Dendritic cell treated with granulocyte-macrophage colony-stimulating factor and Interleukin-4, amounts not matched to agents 40 ng/mL and 50 ng/mL, for 4 days (primary cell): Measurements from ENCODE around the gene RPP25L.
"Not testable (repeated sequence)": the region's sequence is repeated elsewhere in the genome, so short reads cannot be mapped to it uniquely, and the experiment has no call there.

Experiments used
- H3K27ac Mint-ChIP-seq: one replicate; pipeline ENCODE4 v1.8.0; 2022; ENCODE audit warnings: mild to moderate bottlenecking, mixed read lengths
- H3K27me3 Mint-ChIP-seq: one replicate; pipeline ENCODE4 v1.8.0; 2022; ENCODE audit warnings: mild to moderate bottlenecking, mixed read lengths
- H3K36me3 Mint-ChIP-seq: one replicate; pipeline ENCODE4 v1.8.0; 2022; ENCODE audit warnings: low read depth, mixed read lengths
- H3K4me1 Mint-ChIP-seq: one replicate; pipeline ENCODE4 v1.8.0; 2022; ENCODE audit warnings: low read depth, mixed read lengths
- H3K4me3 Mint-ChIP-seq: one replicate; pipeline ENCODE4 v1.8.0; 2022; ENCODE audit warnings: mild to moderate bottlenecking, moderate library complexity, mixed read lengths
- H3K9me3 Mint-ChIP-seq: one replicate; pipeline ENCODE4 v1.8.0; 2022; ENCODE audit warnings: mixed read lengths
- intact Hi-C: fragments of 100-400 bp; cut with micrococcal nuclease; formaldehyde crosslinking; loops from one replicate; pipeline ENCODE4 v1.15.0; 2022

The RPP25L gene

DNA sequence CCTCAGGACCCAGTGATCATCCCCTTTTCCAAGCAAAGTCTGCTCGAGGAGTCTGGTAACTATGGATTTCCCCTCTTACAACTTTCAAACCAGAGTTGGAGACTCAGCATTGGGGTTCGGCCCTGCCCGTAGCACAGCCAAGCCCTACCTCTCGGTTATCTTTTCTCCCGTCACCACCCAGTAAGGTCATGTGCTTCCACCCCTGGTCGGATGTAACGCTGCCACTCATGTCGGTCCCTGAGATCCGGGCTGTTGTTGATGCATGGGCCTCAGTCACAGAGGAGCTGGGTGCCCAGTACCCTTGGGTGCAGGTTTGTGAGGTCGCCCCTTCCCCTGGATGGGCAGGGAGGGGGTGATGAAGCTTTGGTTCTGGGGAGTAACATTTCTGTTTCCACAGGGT is 35.8 kb upstream of the RPP25L start:
- peaks cover 38% of the 10 kb centered on the region for H3K4me1 Mint-ChIP-seq
- H3K9me3 Mint-ChIP-seq = no peaks in the 10 kb centered on the region
- intact Hi-C loops = loop anchor here (1.0 kb wide), 1 partner anchor 17 kb away; no protein-coding TSS in a partner anchor

DNA sequence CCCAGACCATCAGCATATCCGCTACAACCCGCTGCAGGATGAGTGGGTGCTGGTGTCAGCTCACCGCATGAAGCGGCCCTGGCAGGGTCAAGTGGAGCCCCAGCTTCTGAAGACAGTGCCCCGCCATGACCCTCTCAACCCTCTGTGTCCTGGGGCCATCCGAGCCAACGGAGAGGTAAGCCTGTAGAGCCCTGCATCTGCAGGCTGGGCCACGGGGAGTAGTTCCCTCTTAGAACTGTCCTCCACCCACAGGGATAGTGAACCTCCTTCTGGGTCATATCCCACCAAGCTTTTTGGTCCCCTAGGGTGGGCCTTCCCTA is 35.1 kb upstream of the RPP25L start:
- Mint-ChIP-seq H3K27me3 (no peaks in the 10 kb centered on the region), H3K27ac (peak overlapping the region; percentile 87), H3K9me3 (no peaks in the 10 kb centered on the region), H3K4me3 (peak overlapping the region; percentile 83), H3K36me3 (peaks cover 42% of the 10 kb centered on the region), H3K4me1 (peaks cover 32% of the 10 kb centered on the region)
- intact Hi-C loops = loop anchor here (1.0 kb wide), 1 partner anchor 17 kb away; no protein-coding TSS in a partner anchor

More for the DNA sequence above, 35.8 kb upstream of the RPP25L start:
- Mint-ChIP-seq H3K4me3 (peak overlapping the region; percentile 83), H3K36me3 (peaks cover 42% of the 10 kb centered on the region), H3K27ac (peak overlapping the region; percentile 87), H3K27me3 (peaks cover 3% of the 10 kb centered on the region)

DNA sequence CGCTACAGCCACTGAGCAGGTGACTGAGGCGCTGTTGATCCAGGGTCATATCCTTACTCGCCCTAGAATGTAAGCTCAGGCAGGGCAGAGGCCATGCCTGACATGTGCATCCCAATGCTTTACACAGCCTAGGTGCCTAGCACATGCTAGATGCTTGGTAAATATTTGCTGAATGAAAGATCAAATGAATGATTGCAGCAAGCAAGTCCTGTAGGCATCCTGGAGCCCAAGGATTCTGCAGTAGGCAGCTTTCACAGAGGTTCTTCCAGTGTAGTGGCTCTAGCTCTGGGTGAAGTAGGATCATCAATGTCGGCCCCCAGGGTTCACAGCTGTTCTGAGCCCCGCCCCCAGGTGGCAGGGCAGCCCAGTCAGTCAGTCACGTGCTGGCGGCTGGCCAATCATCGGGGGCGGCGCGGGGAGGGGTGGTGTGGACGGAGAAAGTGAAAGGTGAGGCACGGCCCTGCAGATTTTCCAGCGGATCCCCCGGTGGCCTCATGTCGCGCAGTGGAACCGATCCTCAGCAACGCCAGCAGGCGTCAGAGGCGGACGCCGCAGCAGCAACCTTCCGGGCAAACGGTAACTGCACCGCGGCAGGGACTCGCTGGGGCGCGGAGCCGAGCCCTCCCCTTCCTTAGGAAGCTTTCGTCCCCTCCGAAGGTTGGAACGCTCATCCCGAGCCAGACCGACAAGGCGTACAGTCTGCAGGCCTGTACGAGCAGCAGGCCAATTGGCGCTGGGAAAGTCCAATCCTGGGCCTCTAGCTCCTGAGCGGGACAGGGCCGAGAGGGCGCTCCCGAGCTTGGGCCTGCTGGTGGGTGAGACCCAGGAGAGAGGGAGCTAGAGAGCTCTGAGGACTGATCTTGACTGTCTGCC is 34.5 kb upstream of the RPP25L start, which contains the start of gene GALT:
Gene GALT (plus strand): TSS at position 465 of the 873 bp plus-strand sequence. CDS start 30 bp downstream, at position 495.
- Mint-ChIP-seq H3K9me3 (no peaks in the 10 kb centered on the region), H3K36me3 (peaks cover 42% of the 10 kb centered on the region), H3K27ac (peak within 1 kb of the TSS; percentile 87), H3K4me1 (peaks cover 28% of the 10 kb centered on the region), H3K4me3 (peak within 1 kb of the TSS; percentile 83), H3K27me3 (no peaks in the 10 kb centered on the region)
- intact Hi-C loops = loop anchor here (1.0 kb wide), 1 partner anchor 18 kb away; no protein-coding TSS in a partner anchor

DNA sequence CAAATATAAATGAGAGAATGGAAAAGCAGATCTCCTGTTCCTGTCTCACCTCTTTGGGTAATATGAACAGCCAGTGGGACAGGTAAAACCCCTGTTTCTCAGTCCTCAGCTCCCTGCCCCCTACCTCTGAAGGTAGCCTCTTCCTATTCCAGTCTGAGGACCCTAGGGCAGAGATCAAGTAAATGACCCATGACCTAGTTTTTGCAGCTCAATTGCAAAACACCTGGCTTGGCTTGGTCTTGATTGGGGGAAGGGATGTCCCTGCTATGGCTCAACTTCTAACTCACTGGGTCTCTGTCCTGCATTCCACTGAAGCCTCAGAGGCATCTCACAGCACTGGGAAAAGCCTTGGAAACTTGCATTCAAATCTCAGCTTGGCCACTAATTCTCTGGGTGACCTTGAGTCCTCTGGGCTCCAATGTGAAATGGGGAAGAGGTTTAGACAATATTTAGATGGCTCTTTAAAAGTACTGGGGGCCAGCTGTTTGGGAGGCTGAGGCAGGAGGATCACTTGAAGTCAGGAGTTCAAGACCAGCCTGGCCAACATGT is 32.9 kb upstream of the RPP25L start:
- intact Hi-C loops = no loop called here

DNA sequence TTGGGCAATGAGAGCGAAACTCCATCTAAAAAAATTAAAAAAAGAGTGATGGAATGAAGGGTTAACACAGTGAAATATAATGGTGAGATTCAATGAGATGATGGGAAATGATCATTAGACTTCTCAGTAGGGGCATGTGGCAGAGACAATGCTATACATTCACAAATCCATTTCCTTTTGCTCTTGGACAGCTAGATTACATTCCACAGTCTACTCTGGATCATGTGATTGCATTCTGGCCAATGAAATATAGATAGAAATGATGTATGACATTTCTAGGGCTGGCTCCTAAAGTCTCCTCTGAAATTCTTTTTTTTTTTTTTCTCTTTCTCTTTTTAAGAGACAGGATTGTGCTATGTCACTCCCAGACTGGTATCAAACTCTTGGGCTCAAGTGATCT is 30.8 kb upstream of the RPP25L start:
- Mint-ChIP-seq H3K27me3 (no peaks in the 10 kb centered on the region), H3K36me3 (peaks cover 9% of the 10 kb centered on the region), H3K4me3 (no peak overlapping the region), H3K27ac (no peak overlapping the region), H3K9me3 (no peaks in the 10 kb centered on the region), H3K4me1 (peaks cover 32% of the 10 kb centered on the region)
- intact Hi-C loops = no loop called here

More for the DNA sequence above, 32.9 kb upstream of the RPP25L start:
- no peaks in the 10 kb centered on the region for H3K9me3 Mint-ChIP-seq
- H3K27ac Mint-ChIP-seq = no peak overlapping the region
- H3K36me3 Mint-ChIP-seq = peaks cover 31% of the 10 kb centered on the region
- no peaks in the 10 kb centered on the region for H3K27me3 Mint-ChIP-seq
- no peak overlapping the region for H3K4me3 Mint-ChIP-seq
- H3K4me1 Mint-ChIP-seq = peaks cover 32% of the 10 kb centered on the region

DNA sequence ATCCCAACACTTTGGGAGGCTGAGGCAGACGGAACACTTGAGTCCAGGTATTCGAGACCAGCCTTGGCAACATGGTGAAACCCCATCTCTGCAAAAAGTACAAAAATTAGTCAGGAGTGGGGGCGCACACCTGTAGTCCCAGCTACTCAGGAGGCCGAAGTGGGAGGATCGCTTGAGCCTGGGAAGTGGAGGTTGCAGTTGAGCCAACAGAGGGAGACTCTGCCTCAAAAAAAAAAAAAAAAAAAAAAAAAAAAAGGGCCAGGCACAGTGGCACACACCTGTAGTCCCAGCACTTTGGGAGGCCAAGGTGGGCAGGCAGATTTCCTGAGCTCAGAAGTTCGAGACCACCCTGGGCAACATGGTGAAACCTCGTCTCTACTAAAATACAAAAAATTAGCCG is 27.4 kb upstream of the RPP25L start:
- H3K4me3 Mint-ChIP-seq = not testable (repeated sequence)

DNA sequence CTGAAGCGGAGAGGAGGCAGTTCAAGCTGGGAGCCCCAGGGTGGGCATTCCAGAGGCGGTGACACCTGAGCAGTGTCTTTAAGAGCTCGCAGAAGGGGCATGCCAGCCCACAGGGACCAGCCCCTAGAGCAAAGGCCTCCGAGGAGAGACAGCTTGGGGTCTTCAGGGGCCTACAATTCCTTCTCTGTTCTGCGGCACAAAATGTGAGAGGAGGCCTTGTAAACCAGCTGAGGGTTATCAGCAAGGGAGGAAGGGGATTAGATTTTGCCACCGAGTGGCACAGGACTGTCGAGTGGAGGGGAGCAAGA is 26.2 kb upstream of the RPP25L start:
- intact Hi-C loops = no loop called here
- H3K27ac Mint-ChIP-seq = peak overlapping the region; percentile 98

More for the DNA sequence above, 27.4 kb upstream of the RPP25L start:
- intact Hi-C loops, H3K27me3 Mint-ChIP-seq, H3K9me3 Mint-ChIP-seq, H3K27ac Mint-ChIP-seq: not testable (repeated sequence)
- H3K4me1 Mint-ChIP-seq = peaks cover 39% of the 10 kb centered on the region
- H3K36me3 Mint-ChIP-seq = peaks cover 15% of the 10 kb centered on the region

DNA sequence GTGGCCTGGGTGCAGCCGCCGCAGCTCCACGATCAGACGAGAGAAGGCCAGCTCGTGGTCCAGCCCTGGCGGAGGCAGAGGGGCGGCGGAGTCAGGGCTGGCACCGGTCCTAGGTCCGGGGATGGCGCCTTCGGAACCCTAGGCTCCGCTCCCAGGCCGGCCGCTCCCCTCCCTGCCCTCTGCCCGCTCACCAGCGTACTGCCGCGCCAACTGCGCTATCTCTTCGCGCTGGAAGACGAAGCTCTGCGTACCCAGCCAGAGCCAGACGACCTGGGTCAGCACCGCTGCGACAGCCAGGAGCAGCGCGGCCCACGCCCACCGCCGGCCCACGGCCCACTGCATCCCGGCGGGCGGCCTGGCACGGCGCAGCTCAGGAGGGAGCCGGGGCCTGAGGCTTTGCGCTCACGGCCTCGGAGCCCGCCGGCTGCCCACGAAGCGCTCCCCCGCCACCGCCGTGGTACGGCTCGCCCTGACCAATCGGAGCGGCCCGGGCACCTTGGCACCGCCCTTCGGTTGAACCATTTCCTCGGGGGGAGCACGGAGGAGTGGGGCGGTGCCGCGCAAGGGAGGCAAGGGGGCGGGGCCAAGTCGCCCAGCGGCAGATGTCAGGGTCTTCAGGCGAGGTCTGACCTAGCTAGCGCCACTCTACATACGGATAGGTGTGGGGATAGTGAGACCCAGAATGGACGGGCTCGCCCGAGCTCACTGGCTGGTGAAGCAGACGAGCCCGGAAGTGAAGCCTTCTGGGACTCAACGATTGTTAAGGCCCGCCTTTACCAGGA is 25.6 kb upstream of the RPP25L start, which contains the start of gene SIGMAR1:
Gene SIGMAR1 (minus strand): TSS at position 432 of the 782 bp plus-strand sequence. CDS start 90 bp downstream, at position 342.
- Mint-ChIP-seq H3K27ac (peak within 1 kb of the TSS; percentile 98), H3K27me3 (peaks cover 2% of the 10 kb centered on the region), H3K36me3 (peaks cover 15% of the 10 kb centered on the region), H3K4me3 (peak within 1 kb of the TSS; percentile 91), H3K4me1 (peaks cover 39% of the 10 kb centered on the region), H3K9me3 (no peaks in the 10 kb centered on the region)
- intact Hi-C loops = loop anchor here (1.0 kb wide), 1 partner anchor 28 kb away; no protein-coding TSS in a partner anchor

More for the DNA sequence above, 26.2 kb upstream of the RPP25L start:
- Mint-ChIP-seq H3K4me3 (peak overlapping the region; percentile 91), H3K9me3 (no peaks in the 10 kb centered on the region), H3K27me3 (no peaks in the 10 kb centered on the region), H3K4me1 (peaks cover 39% of the 10 kb centered on the region), H3K36me3 (peaks cover 15% of the 10 kb centered on the region)

DNA sequence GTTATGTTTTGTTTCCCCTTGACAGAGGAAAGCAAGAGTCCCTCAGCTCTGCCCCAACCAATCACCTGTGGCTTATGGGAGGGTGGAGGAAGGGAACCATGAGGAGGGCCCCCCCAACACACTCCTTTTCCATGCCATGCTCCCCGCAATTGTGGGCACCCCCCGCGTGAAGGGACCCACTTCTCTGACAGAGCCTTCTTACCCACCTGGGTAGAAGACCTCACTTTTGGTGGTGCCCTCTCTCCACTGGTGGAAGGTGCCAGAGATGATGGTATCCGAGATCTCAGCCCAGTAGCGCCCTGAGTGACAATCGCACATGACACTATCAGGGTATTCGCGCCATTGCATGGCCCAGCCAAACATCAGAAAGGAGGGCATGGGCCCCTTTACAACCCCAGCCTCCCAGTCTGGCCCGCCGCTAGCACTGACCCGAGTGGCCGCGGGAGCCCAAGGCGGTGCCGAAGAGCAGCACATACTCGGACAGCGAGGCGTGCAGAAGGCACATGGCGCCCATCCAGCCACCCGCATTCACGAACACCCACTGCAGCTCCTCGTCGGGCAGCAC is 25.0 kb upstream of the RPP25L start:
- intact Hi-C loops = loop anchor here (1.0 kb wide), 1 partner anchor 28 kb away; no protein-coding TSS in a partner anchor
- Mint-ChIP-seq H3K36me3 (peaks cover 15% of the 10 kb centered on the region), H3K27me3 (peaks cover 9% of the 10 kb centered on the region), H3K9me3 (no peaks in the 10 kb centered on the region), H3K4me1 (peaks cover 39% of the 10 kb centered on the region), H3K4me3 (peak overlapping the region; percentile 91), H3K27ac (peak overlapping the region; percentile 98)

DNA sequence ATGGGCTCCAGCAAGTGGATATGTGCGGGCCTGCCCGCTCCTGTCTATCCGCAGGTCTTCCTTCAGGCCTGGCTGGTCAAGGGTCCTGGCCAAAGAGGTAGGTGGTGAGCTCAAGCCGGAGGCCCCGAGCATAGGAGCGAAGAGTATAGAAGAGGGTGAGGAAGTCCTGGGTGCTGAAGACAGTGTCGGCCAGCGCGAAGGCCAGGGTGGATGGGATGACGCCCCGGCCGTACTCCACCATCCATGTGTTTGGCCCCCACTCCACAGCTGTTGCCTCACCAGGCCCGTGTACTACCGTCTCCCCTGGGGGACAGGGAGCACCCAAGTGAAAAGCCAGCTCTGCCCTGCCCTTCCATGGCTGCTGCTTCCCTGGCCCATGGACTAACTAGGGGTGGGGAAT is 23.7 kb upstream of the RPP25L start:
- H3K27me3 Mint-ChIP-seq = peaks cover 22% of the 10 kb centered on the region
- H3K36me3 Mint-ChIP-seq = peaks cover 15% of the 10 kb centered on the region
- H3K4me3 Mint-ChIP-seq = no peak overlapping the region
- peak overlapping the region; percentile 11 for H3K27ac Mint-ChIP-seq
- peaks cover 33% of the 10 kb centered on the region for H3K4me1 Mint-ChIP-seq
- H3K9me3 Mint-ChIP-seq = no peaks in the 10 kb centered on the region
- intact Hi-C loops = loop anchor here (2.0 kb wide), 1 partner anchor 89 kb away; no protein-coding TSS in a partner anchor

DNA sequence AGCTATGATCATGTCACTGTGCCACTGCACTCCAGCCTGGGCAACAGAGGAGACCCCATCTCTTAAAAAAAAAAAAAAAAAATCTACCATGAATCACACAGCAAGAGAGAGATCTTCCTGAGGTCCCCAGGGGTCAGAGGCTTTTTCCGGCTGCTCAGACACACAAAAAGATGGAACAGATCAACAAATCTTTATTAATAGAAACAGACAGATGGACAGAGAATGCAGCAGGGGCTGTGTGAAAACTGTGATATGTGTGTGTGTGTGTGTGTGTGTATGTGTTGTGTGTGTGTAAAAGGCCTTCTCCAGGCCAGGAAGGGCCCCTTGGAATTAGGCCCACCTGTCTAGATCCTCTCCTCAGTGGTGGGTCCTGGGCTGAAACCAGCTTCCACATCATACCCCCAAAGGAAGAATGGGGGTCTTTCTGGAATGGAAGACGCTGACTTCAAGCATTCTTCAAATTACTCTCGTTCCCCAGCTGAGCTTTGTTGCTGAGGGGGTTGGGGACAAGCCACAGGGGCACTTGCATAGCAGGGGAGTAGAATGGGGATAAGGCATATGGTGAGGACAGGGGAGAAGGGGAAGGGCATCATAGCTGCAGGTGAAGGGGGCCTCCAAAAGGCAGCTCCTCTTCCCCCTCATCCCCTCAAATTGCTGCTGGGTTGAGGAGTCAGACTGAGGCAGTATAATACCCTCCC is 22.8 kb upstream of the RPP25L start:
- Mint-ChIP-seq H3K36me3 (peaks cover 15% of the 10 kb centered on the region), H3K27me3 (peaks cover 30% of the 10 kb centered on the region), H3K9me3 (no peaks in the 10 kb centered on the region), H3K4me3 (no peak overlapping the region), H3K4me1 (peaks cover 33% of the 10 kb centered on the region), H3K27ac (no peak overlapping the region)
- intact Hi-C loops = loop anchor here (1.0 to 2.0 kb wide), 2 partner anchors 22 to 88 kb away; partner anchors contain the start of gene RPP25L

DNA sequence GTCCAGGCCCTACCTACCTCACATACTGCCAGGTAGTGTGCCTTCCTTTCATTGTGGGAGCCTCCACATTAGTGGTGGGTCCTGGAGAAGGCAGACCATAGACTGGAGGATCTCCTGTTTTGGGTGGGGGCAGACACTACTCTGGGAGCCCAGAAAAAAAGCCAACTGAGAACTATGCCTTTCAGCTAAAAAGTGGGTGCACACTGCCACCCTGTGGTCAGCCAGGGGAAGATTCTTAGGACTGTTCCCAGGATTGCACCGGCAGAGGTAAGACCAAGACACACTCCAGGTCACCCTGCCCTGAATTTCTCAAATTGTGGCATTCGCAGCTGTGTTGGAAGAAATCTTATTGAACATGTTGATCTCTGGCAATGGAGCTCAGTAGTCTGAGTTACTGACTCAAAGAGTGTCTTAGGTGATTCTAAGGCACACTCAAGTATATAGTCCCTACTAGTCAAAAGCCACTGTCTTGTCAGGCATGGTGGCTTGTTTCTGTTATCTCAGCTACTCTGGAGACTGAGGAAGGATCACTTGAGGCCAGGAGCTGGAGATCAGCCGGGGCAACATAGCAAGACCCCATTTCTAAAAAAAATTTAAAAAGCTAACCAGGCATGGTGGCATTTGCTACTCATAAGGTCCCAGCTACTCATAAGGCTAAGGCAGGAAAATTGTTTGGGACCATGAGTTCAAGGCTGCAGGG is 22.1 kb upstream of the RPP25L start:
- Mint-ChIP-seq H3K9me3 (no peaks in the 10 kb centered on the region), H3K4me1 (peaks cover 38% of the 10 kb centered on the region), H3K27ac (no peak overlapping the region), H3K36me3 (peaks cover 15% of the 10 kb centered on the region), H3K27me3 (peaks cover 37% of the 10 kb centered on the region), H3K4me3 (no peak overlapping the region)
- intact Hi-C loops = loop anchor here (1.0 to 2.0 kb wide), 2 partner anchors 22 to 87 kb away; partner anchors contain the start of gene RPP25L
